ENCODE measurements around the gene UBE2I.

DNA sequence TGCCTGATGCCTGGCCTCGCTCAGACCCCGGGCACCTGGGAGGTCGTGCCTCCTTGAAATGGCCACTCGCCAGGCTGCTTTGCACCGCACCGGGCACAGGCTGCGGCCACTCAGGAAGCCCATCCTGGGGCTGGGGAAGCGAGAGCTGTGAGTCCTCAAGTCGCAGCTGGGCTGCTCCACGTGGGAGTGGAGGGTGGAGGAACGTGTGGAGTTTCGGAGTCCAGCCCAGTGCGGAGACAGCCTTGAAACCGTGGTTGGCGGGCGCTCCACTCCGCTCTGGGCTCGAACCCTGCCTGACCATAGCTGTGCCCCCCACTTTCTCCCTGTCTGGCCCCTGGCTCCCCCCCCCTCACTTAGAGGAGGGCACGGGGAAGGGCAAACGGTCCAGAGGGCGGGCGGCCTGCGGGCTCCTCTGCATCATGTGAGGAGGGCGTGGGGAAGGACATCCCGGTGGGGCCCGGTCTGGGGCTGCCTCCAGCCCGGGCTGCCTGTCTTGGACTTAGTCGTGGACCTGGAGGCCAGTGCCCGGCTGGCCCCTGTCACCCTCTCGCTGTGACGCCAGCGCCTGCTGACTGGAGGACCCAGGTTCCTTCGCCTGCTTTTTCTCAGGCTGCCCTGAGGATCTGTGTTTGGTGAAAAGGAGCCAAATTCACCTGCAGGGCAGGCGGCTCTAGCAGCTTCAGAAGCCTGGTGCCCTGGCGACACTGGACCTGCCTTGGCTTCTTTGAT lies 2.5 kb downstream of the UBE2I start:
- TF ChIP-seq CTCF (IDR thresholded peaks at IDR 0.05; ENCODE audit: low read length) = no peak
- no peak for TF ChIP-seq EZH2phosphoT487 (IDR thresholded peaks at IDR 0.05; ENCODE audit: low read length)
- no peak for TF ChIP-seq EZH2 (optimal IDR thresholded peaks at IDR 0.05; ENCODE audit: low read depth, low read length)
